DOHH2 (cell line): ENCODE data around the gene U2AF2.

ENCODE experiments used
- H3F3A ChIP-seq: fragments of 200-600 bp; sonication (generic), shearing (Covaris generic); 2 replicates; pipeline ENCODE4 v1.6.0; 2016; ENCODE audit warnings: antibody characterized with exemption, mild to moderate bottlenecking; ENCODE audit not compliant: control insufficient read depth, insufficient read depth
- H3K27ac ChIP-seq: fragments of 200-600 bp; sonication (generic); 2 replicates; pipeline ENCODE4 v1.5.1; 2014; ENCODE audit warnings: low read depth, mild to moderate bottlenecking, low read length, moderate library complexity
- H3K27me3 ChIP-seq: fragments of 200-600 bp; sonication (generic); 2 replicates; pipeline ENCODE4 v1.6.1; 2014; ENCODE audit warnings: mild to moderate bottlenecking, low read length, mixed read lengths; ENCODE audit not compliant: control insufficient read depth
- H3K36me3 ChIP-seq: fragments of 200-600 bp; sonication (generic); 2 replicates; pipeline ENCODE4 v1.6.1; 2014; ENCODE audit warnings: mild to moderate bottlenecking, low read length, moderate library complexity, mixed read lengths; ENCODE audit not compliant: control insufficient read depth
- H3K4me1 ChIP-seq: fragments of 200-600 bp; sonication (generic); 2 replicates; pipeline ENCODE4 v1.6.1; 2014; ENCODE audit warnings: mild to moderate bottlenecking, low read length, mixed read lengths; ENCODE audit not compliant: control insufficient read depth
- H3K4me2 ChIP-seq: fragments of 200-600 bp; sonication (generic); 2 replicates; pipeline ENCODE4 v1.6.0; 2014; ENCODE audit warnings: mild to moderate bottlenecking, low read length, moderate library complexity
- H3K4me3 ChIP-seq: fragments of 200-600 bp; sonication (generic); 2 replicates; pipeline ENCODE4 v1.5.1; 2014; ENCODE audit warnings: mild to moderate bottlenecking, low read length, mixed read lengths
- H3K79me2 ChIP-seq: fragments of 200-600 bp; sonication (generic); 2 replicates; pipeline ENCODE4 v1.6.1; 2014; ENCODE audit warnings: mild to moderate bottlenecking, low read length, mixed read lengths; ENCODE audit not compliant: control insufficient read depth
- H3K9me2 ChIP-seq: fragments of 200-600 bp; sonication (generic); replicated peaks from 2 replicates; pipeline ENCODE4 v1.6.1; 2014; ENCODE audit warnings: mild to moderate bottlenecking, low read length, mixed read lengths; ENCODE audit not compliant: control insufficient read depth
- H3K9me3 ChIP-seq: fragments of 200-600 bp; sonication (generic); 2 replicates; pipeline ENCODE4 v1.6.1; 2014; ENCODE audit warnings: antibody characterized with exemption, low read length, mixed read lengths; ENCODE audit not compliant: control insufficient read depth, insufficient read depth
- H4K20me1 ChIP-seq: fragments of 200-600 bp; sonication (generic); 2 replicates; pipeline ENCODE4 v1.6.0; 2014; ENCODE audit warnings: low read depth, mild to moderate bottlenecking, antibody characterized with exemption, low read length, moderate library complexity; ENCODE audit not compliant: control insufficient read depth, insufficient read depth
- EZH2phosphoT487 ChIP-seq: fragments of 200-600 bp; sonication (generic); IDR thresholded peaks from 2 replicates; pipeline ENCODE4 v1.6.1; 2017; ENCODE audit warnings: borderline replicate concordance, mild to moderate bottlenecking, antibody characterized with exemption, low read length, moderate library complexity, mixed read lengths
- TF ChIP-seq, protein P1 (sequence below): fragments of 200-600 bp; sonication (generic); IDR thresholded peaks from one replicate; pipeline ENCODE4 v1.5.1; 2014; ENCODE audit warnings: antibody characterized with exemption, mild to moderate bottlenecking, low read depth, low read length; ENCODE audit not compliant: poor library complexity, severe bottlenecking

U2AF2 gene

GRCh38 chr19:55660991-55661390 is 6.2 kb downstream of the U2AF2 start:
- TF ChIP-seq EZH2phosphoT487: no peak
- TF ChIP-seq, protein P1, sequence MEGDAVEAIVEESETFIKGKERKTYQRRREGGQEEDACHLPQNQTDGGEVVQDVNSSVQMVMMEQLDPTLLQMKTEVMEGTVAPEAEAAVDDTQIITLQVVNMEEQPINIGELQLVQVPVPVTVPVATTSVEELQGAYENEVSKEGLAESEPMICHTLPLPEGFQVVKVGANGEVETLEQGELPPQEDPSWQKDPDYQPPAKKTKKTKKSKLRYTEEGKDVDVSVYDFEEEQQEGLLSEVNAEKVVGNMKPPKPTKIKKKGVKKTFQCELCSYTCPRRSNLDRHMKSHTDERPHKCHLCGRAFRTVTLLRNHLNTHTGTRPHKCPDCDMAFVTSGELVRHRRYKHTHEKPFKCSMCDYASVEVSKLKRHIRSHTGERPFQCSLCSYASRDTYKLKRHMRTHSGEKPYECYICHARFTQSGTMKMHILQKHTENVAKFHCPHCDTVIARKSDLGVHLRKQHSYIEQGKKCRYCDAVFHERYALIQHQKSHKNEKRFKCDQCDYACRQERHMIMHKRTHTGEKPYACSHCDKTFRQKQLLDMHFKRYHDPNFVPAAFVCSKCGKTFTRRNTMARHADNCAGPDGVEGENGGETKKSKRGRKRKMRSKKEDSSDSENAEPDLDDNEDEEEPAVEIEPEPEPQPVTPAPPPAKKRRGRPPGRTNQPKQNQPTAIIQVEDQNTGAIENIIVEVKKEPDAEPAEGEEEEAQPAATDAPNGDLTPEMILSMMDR: no peak
- peaks cover 97% of the 10 kb centered on the region for H3K36me3 ChIP-seq
- no peak overlapping the region for H3K4me2 ChIP-seq
- H3K9me3 ChIP-seq: no peaks in the 10 kb centered on the region
- H3K4me3 ChIP-seq: no peak overlapping the region
- no peaks in the 10 kb centered on the region for H3K9me2 ChIP-seq
- peaks cover 39% of the 10 kb centered on the region for H4K20me1 ChIP-seq
- no peaks in the 10 kb centered on the region for H3K27me3 ChIP-seq
- peaks cover 32% of the 10 kb centered on the region for H3K4me1 ChIP-seq
- H3K79me2 ChIP-seq: peaks cover 98% of the 10 kb centered on the region
- H3K27ac ChIP-seq: no peak overlapping the region
- H3F3A ChIP-seq: no peaks in the 10 kb centered on the region

DNA sequence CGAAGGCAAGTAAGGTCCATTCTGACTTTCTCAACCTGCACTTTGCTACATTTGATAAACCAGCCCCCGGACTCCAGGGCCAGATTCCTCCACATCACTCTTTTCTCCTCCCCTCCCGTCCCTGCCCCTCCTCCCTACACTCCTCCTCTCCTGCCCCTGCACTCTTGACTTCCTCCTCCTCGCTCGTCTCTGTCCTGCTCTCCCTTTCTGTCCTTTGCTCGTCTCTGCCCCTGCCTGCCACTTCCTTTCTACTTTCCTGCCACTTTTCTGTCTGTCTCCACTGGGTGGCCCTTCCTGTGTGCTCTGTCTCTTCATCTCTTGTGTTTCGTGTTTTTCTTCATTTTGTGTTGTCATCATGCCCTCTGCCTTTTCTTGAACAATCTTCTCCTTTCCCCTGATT is 7.0 kb downstream of the U2AF2 start:
- Histone ChIP-seq H4K20me1 (peaks cover 45% of the 10 kb centered on the region), H3K27ac (no peak overlapping the region), H3K36me3 (peaks cover 97% of the 10 kb centered on the region), H3F3A (no peaks in the 10 kb centered on the region), H3K4me2 (no peak overlapping the region), H3K4me3 (no peak overlapping the region), H3K9me3 (no peaks in the 10 kb centered on the region), H3K27me3 (no peaks in the 10 kb centered on the region), H3K4me1 (peaks cover 31% of the 10 kb centered on the region), H3K9me2 (no peaks in the 10 kb centered on the region), H3K79me2 (peaks cover 98% of the 10 kb centered on the region)
- TF ChIP-seq, protein P1: no peak
- TF ChIP-seq EZH2phosphoT487: no peak

DNA sequence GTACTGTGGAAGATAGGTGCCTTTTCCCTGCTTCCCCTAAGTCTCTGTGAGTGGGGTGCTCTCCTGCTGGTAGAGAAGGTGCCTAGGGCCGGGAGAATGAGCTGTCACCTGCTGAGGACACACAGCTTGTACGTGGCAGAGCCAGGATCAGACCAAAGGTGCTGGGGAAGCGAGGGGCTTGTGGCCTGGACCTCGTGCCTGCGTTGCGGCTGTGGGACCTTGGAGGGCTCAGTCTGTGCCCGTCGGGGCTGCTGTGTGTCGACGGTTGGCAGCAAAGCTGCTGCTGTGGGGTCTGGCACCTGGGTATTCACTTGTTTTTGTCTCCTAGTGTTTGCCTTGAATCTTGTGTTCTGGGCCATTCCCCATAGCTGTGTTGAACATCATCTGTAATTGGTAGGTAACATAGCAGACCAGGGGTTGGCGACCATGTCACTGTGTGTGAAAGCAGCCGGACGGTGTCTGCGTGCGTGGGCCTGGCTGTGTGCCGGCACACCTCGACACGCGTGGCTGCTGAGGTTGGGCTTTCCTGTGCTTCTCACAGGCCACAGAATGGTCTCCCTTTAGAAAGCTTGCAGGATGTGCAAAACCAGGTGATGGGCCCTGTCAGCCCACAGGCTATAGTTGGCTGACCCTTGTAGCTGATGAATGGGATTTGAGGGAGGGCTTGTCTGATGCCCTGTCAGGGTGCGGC is 9.2 kb downstream of the U2AF2 start:
- H3K36me3 ChIP-seq: peaks cover 96% of the 10 kb centered on the region

More for the DNA sequence above, 9.2 kb downstream of the U2AF2 start:
- Histone ChIP-seq H3K4me1 (peaks cover 10% of the 10 kb centered on the region), H3K27me3 (no peaks in the 10 kb centered on the region), H3K27ac (no peak overlapping the region), H3K9me3 (no peaks in the 10 kb centered on the region), H3K9me2 (no peaks in the 10 kb centered on the region), H3K4me3 (no peak overlapping the region), H3K4me2 (no peak overlapping the region), H3F3A (no peaks in the 10 kb centered on the region), H4K20me1 (peaks cover 34% of the 10 kb centered on the region), H3K79me2 (peaks cover 98% of the 10 kb centered on the region)
- TF ChIP-seq, protein P1: no peak
